ENCODE results near the gene ZCRB1.
A peak's percentile ranks its signal among the peaks of the same experiment; 100 is the strongest.
"Not testable (repeated sequence)": the region's sequence is repeated elsewhere in the genome, so short reads cannot be mapped to it uniquely, and the experiment has no call there.

ZCRB1 gene, protein sequence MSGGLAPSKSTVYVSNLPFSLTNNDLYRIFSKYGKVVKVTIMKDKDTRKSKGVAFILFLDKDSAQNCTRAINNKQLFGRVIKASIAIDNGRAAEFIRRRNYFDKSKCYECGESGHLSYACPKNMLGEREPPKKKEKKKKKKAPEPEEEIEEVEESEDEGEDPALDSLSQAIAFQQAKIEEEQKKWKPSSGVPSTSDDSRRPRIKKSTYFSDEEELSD

DNA sequence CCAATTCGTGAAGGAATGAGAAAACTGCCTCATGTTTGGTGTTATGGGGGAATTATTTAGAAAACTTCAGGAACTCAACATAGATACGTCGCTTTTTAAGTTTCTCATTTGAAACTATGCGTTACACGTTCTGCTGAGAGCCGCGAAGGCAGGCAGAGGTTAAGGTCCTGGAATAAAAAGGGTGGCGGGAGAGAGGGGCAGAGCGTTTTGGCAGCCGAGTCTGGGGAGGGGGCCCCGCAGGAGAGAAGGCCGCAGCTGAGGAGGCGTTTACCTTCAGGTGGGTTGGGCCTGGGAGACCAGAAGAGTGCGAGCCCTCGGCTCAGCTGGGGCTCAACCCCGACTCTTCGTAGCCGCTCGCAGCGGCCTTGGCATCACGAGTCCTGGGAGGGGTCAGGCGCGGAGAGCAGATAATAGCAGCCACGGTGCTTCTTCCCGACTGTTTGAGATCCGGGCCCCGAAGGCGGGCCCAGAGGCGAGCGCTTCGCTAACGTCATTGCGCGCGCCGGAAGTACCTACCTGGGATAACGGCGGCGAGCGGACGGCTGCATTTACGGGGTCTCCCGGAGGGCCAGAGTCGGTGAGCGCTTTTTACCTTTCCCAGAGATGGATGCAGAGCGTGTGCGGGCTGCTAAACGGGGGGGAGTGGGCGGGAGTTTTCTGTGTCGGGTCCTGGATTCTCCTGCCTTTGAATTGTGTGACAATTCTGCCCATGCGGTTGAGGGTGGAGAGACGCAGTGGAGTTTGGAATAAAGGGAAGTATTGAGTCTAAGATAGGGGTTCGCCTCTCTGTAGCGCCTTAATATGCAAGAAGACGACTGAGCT is at the start of gene ZCRB1, which contains the start of gene PPHLN1:
TSS of gene ZCRB1 (minus strand) at position 442 of the 822 bp plus-strand sequence. CDS start 1,992 bp downstream, outside the sequence.
TSS of gene PPHLN1 (plus strand) at position 515 of the 822 bp plus-strand sequence. CDS start 9,736 bp downstream, outside the sequence.
- FAIRE-seq = no peak

DNA sequence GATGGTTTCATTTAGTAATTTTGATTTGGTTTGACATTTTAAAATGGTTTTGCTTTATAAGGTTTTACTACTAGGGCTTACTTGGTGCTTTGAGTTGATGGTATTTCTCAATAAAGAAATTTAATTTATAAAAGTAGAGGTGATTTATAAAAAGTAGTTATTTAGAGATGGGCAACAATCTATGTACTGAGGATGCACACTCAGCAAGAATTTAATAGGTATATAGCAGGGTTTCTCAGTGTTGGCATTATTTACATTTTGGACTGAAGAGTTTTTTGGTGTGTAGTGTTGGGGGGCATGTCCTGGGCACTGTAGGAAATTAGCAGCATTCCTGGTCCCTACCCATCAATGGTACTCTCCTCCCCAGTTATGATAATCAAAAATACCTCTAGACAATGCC is 47.8 kb upstream of the ZCRB1 start:
- FAIRE-seq = no peak

DNA sequence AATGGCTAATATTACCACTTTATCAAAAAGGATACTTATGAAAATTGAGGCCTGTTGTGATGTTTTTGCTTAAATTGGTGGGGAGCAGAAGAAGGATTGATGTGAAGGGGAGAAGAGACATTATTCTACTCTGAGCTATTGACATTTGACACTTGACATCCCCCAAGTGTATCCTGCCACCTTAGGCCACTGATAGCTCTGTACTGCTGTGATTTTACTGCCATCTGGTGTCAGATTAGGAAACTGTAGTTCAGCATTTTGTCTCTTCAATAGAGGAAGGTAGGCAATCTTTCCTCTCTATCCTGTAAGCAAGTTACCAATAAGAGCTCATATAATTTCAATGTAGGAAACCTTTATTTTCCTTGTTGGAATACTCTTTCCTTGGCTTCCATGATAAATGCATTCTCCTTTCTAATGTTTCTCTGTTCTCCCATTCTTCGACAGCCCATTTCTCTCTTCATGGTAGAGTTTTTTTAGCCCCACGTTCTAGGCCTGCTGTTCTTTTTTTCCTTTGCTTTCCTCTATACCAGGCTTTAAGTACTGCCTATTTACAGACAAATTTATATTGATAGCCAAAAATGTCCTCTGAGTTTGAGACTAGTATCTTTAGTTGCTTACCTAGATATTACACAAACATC is 46.4 kb upstream of the ZCRB1 start:
- no peak for FAIRE-seq

DNA sequence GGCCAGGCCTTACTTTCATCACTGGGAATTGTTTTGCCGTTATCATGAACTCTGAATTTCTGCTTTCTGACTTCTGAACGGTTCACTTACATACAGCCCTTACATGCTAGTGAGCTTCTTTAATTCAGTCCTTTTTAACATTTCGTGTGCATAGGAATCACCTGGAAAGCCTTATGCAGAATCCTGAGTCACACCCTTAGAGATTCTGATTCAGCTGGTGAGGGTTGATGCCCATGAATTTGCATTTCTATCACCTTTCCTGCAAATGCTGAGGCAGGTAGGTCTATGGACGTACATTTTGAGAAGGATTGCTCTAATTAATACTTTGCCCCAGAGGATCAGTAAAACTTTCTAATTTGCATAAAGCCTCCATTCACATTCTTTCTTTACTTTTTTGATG is 44.1 kb upstream of the ZCRB1 start:
- FAIRE-seq = no peak

DNA sequence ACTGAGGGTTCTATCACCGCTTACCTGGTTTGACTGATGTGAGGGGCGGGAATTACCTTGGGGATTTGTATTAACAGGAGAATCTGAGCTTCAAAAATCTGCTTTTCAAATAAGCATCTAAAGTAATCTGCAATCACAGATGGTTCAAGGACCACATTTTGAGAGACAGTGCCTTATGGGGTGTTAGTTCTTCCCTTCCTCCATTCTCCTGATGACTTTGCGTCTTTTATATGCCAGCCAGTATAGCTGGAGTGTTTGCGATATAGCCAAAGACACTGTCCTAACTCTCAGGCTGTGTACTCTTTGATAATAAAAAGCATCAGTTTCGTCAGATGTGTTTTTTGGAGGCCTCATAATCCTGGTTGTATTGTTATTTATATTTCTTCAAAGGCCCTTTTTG is 39.6 kb upstream of the ZCRB1 start:
- FAIRE-seq = no peak

DNA sequence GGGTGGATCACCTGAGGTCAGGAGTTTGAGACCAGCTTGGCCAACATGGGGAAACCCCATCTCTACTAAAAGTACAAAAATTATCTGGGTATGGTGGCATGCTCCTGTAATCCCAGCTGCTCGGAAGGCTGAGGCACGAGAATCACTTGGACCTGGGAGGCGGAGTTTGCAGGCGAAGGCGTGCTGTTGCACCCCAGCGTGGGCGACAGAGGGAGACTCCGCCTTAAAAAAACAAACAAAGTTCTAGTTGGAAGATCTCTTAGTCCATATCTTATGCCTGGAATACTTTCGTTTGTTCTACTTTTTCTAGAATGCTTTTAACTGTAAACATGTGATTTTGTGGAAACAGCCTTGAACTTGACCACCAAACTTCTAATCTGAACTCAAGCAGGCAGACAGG is 38.8 kb upstream of the ZCRB1 start:
- no peak for FAIRE-seq

DNA sequence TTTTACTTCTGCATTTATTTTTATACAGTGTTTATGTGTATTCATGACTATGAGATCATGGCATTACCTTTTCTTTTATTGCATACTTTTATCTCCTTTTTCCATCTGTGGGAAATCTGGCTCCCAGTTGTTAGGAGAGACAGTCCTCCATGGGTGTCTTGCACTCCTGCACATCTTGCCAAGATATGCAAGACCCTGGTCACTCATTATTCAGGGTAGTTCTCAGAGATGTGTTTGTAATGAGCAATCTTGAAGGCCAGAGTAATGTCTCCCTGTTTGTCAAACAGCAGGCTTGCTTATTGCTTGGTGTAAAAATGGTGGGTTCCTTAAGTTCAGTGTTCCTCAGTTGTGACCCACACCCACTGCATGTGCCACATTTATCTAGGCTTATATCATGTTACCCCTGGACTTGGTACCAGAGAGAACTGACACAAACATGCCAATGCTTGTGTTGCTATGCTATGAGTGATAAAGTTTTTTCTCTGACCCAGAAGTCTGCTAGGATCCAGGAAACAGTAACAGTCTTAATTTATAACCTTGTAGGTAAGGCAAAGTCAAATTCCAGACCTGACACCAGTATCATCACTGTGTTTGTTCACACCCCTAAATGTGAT is 36.9 kb upstream of the ZCRB1 start:
- FAIRE-seq = no peak

DNA sequence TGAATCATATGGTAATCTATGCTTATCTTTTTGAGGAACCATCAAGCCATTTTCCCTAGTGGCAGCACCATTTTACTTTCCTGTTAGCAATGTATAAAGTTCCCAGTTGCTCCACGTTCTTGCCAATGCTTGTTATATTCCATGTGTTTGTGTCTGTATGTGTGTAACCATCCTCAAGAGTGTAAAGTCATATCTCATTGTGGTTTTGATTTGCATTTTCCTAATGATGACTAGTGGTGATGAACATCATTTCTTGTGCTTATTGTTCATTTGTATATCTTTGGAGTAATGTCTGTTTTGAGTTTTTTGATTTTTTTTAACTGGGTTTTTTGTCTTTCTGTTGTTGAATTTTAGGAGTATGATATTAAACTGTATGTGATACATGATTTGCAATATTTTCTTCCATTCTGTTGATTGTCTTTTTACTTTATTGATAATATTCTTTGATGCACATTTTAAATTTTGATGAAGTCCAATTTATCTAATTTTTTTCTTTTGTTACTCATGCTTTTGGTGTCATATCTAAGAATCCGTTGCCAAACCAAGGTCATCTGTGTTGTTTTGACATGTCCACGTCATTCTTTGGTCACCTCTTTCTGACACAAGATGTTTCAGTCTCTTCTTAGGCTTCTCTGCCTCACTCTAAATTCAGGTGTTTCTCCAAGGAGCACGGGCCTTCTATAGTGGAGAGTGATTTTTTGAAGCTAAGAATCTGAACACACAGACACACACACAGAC is 36.2 kb upstream of the ZCRB1 start:
- no peak for FAIRE-seq

DNA sequence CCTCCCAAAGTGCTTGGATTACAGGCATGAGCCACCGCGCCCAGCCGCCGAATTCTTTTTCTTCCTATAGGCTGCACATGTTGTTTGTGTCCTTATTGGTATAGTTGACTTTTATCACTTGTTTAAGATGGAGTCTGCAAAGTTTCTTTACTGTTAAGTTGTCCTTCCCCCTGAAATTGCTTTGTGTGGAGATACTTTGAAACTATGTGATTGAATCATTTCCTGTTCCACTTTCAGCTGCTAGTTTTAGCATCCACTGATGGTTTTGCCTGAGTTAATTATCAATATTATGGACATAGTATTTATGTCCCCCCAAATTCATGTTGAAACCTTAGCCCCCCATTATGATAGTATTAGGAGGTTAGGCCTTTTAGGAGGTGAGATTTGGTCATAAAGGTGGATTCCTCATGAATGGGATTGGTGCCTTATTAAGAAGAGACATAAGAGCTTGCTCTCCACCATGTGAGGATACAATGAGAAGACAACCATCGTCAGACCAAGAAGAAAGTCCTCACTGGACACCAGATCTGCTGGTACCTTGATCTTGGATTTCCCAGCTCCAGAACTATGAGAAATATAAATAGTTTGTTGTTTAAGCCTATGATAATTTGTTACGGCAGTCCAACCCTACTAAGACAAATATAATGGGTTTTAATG is 35.0 kb upstream of the ZCRB1 start:
- FAIRE-seq = no peak

DNA sequence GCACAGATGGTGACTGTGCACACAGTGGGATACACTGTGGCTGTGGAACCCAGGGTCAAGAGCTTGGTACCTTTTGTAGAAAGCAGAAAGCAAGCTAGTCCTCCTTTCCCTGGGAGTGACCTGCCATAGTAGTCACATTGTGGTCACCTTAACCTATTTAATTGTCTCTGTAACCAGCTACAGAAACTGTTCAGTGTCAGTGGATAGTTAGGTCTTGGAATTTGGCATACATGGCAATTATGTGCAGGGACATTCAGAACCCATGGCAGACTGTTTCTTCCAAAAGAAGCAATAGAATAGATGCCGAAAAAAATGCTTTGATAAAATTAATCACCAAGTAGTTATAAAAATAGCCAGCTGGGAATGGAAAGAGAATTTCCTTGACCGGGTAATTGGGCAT is 30.4 kb upstream of the ZCRB1 start:
- FAIRE-seq = no peak

DNA sequence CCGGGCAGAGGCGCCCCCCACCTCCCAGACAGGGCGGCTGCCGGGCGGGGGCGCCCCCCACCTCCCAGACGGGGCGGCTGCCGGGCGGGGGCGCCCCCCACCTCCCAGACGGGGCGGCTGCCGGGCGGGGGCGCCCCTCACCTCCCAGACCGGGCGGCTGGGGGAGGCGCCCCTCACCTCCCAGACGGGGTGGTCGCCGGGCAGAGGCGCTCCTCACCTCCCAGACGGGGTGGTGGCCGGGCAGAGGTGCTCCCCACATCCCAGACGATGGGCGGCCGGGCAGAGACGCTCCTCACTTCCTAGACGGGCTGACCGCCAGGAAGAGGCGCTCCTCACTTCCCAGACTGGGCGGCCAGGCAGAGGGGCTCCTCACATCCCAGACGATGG is 24.1 kb upstream of the ZCRB1 start:
- FAIRE-seq = not testable (repeated sequence)

DNA sequence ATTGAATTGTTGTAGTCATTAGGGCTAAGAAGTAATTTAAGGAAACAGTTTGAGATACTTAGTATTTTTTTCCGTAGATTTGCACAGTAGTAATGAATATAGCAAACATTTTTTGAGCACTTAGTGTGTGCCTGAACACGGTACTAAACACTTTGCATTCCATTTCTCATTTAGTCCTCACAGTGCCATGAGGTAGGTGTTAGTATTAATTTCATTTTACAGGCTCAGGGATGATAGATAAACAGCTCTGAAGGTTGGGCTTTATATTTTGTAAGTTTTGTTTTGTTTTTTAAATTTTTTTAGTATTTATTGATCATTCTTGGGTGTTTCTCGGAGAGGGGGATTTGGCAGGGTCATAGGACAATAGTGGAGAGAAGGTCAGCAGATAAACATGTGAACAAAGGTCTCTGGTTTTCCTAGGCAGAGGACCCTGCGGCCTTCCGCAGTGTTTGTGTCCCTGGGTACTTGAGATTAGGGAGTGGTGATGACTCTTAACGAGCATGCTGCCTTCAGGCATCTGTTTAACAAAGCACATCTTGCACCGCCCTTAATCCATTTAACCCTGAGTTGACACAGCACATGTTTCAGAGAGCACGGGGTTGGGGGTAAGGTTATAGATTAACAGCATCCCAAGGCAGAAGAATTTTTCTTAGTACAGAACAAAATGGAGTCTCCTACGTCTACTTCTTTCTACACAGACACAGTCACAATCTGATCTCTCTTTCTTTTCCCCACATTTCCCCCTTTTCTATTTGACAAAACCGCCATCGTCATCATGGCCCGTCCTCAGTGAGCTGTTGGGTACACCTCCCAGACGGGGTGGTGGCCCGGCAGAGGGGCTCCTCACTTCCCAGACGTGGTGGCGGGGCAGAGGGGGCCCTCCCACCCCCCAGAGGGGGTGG is 23.5 kb upstream of the ZCRB1 start:
- not testable (repeated sequence) for FAIRE-seq

DNA sequence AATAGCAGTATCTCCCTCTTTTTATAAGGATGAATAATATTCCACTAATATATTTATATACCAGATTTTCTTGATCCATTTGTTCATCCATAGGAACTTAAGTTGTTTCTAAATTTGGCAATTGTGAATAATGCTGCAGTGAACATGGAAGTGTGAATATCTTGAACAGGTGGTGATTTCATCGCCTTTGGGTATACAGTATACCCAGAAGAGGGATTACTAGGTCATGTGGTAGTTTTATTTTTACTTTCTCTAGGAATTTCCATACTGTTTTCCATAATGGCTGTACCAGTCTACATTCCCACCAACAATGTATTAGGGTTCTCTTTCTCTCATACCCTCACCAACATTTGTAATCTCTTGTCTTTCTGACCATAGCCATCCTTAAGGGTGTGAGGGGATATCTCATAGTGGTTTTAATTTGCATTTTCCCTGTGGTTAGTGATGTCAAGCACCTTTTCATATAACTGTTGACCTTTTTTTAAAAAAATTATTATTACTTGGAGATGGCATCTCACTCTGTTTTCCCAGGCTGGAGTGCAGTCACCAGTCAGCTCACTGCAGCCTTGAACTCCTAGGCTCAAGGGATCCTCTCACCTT is 20.6 kb upstream of the ZCRB1 start:
- FAIRE-seq = no peak

DNA sequence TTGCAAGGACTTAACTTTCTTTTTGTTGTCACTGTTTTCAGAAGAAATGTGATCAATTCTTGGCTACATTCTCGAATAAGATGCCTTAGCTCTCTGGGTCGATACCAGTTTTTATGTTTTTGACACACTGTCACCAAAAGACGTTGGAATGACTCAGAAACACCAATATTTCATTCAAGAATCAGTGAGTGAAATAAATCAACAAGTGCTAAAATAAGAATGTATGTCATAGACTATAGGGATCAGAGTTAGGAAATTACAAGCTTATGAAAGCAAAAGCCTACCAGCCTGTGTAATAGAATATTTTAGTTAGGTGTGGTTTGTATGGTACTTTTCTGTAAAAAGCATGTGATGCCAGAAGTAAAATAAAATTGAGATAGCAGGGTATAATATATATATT is 17.8 kb upstream of the ZCRB1 start:
- FAIRE-seq = no peak

DNA sequence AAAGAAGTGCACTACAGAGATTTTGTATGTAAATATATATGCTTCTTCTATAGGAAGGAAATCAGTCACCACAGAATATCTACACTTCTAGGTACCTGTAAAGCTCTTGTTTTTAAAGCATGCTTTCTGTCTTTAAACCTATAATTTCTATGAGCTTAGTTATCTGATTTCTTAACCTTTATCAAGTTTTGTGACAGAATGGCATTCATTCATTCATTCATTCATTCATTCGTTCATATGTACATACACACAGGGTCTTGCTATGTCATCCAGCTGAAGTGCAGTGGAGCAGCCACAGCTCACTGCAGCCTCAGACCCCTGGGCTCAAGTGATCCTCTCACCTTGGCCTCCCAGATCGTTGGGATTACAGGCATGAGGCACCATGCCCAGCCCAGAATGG is 16.1 kb upstream of the ZCRB1 start:
- no peak for FAIRE-seq

DNA sequence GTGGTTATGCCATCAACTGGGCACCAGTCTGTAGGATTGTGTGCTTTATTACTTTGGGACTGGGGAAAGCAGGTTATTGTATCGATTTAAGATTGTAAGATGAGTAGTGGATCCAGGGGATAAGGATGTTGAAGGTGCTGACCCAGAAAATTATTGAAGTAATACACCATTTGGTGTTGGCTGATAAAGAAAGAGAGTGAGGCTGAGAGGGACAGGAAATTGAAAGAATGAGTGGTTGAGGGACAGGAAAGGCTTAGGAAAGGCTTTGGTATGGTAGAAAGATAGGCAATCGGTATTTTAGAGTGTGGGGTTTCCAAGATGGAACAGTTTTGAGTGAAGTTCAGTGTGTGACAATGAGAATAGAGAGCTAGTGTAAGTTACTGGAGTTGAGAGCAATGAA is 12.4 kb upstream of the ZCRB1 start:
- no peak for FAIRE-seq

DNA sequence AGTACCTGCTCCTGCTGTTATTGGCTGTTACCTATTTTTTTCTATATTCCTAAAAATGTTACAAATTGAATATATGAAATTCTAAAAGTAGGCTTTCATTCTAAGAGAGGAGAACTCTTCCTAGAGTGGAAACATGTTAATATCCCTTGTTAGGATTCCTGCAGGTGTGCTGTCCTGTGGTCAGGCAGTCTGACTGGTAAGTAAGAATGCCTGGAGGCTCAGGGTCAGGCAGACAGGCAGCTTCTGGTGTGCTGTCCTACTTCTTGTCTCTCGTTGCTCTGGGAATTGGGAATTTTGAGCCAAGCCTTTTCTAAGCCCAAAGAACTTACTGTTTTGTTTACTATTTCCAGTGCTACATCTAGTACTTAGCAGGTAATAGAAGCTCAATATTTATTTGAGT is 10.4 kb upstream of the ZCRB1 start:
- no peak for FAIRE-seq

DNA sequence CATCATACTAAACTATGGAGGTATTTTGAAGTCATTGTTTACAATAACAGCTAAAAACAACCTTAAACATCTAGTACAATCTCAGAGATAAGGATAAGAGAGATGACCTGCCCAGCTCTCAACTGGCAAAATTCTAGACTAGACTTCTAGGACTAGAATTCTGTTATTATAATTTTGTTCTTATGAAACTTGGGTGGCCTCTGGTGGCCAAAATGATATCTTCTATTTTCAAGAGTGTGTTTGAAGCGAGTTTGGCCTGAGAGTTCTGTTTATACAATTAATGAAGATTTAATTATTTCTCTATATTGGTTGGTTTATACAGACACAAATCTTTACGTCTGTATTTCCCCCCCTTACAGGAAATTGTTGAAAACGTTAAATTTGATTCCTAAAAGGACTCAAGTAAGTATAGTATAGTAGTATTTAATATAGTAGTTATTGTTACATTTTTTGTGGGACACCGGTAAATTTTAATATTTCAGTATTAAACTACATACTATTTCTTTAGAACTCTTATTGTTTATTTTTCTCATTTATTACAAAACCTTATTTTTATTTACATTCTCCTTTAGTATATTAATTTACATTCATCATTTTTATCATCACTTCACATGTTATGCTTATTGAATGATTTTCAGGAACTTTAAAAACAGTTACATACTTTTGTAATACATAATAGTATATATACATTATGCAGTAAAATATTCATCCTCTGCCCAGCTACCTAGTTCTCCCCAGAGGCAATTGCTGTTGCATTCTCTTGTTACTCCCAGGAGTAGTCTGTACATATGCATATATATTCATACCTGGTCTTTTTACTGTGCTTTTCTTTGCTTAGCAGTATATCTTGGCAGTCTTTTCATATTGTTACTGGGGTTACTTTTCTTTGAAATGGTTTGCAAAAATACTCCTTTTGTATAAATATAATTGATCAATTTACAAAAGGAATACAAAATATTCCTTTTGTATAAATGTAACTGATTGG is 6.7 kb upstream of the ZCRB1 start:
- peak; percentile 88 for FAIRE-seq

DNA sequence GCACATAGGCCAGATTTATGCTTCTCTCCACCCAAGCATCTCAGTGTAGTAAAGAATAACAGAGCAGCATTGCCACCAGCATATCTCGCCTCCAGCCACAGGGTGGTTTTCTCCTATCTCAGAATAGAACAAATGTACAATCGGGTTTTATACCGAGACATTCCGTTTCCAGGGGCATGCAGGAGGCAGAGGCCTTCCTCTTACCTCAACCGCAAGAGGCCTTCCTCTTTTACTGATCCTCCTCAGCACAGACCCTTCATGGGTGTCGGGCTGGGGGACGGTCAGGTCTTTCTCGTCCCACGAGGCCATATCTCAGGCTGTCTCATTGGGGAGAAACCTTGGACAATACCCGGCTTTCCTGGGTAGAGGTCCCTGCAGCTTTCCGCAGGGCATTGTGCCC is 4.2 kb upstream of the ZCRB1 start:
- not testable (repeated sequence) for FAIRE-seq
